Suprapubic skin (tissue), 4 donors: ENCODE results near the gene MYH10. TPM values are rescaled to one million over a fixed set of nuclear protein-coding genes. Genes with fewer than 3 reads are reported as not detected.

ENCODE experiments used
- DNase-seq, 2 donors: peaks; one replicate each; pipeline ENCODE4 v3.0.0-alpha.2; 2019; ENCODE audit warnings: low spot score in 2 of 2
- H3K27ac ChIP-seq: fragments of 200-600 bp; sonication (generic); one replicate; pipeline ENCODE4 v1.5.1; 2019
- H3K27me3 ChIP-seq: fragments of 200-600 bp; sonication (generic); one replicate; pipeline ENCODE4 v1.5.1; 2019
- H3K36me3 ChIP-seq: fragments of 200-600 bp; sonication (generic); one replicate; pipeline ENCODE4 v1.5.1; 2019
- H3K4me1 ChIP-seq: fragments of 200-600 bp; sonication (generic); one replicate; pipeline ENCODE4 v1.5.1; 2019
- H3K4me3 ChIP-seq: fragments of 200-600 bp; sonication (generic); one replicate; pipeline ENCODE4 v1.5.1; 2019; ENCODE audit warnings: mild to moderate bottlenecking
- H3K9me3 ChIP-seq: fragments of 200-600 bp; sonication (generic); one replicate; pipeline ENCODE4 v1.5.1; 2019
- CTCF ChIP-seq, 2 donors: fragments of 200-600 bp in 1 of 2; fragments of 450-650 bp in 1 of 2; sonication (generic) in 1 of 2; IDR thresholded peaks; one replicate each; pipeline ENCODE4 v1.5.1; 2016 to 2019; ENCODE audit warnings: antibody characterized with exemption in 2 of 2, mild to moderate bottlenecking in 1 of 2, moderate library complexity in 1 of 2
- EP300 ChIP-seq: sonication (generic); formaldehyde crosslinking; IDR thresholded peaks from one replicate; pipeline ENCODE4 v1.6.1; 2017; ENCODE audit warnings: antibody characterized with exemption
- POLR2A ChIP-seq, 2 donors: fragments of 450-650 bp; IDR thresholded peaks; one replicate each; pipeline ENCODE4 v1.6.1; 2017; ENCODE audit warnings: antibody characterized with exemption in 2 of 2, mild to moderate bottlenecking in 2 of 2, moderate library complexity in 2 of 2
- POLR2AphosphoS5 ChIP-seq, 3 donors: sonication (generic); formaldehyde crosslinking; IDR thresholded peaks; one replicate each; pipeline ENCODE4 v1.6.1; 2017; ENCODE audit warnings: antibody characterized with exemption in 3 of 3
- WGBS: methylation state at CpG from one replicate; pipeline ENCODE4 v1.1.5; 2018; 5-methylcytosine and 5-hydroxymethylcytosine counted together
- total RNA-seq, 4 donors: library from RNA; depleted of rRNA; stranded (reverse); fragments of >200 nt; gene quantifications; one replicate each; pipeline ENCODE4 v1.1.0, GENCODE V29; 2016

The MYH10 gene
- total RNA-seq, 4 donors from 2014 or later, result 9.5 to 18.3 (median 13.2) TPM

- Histone ChIP-seq H3K36me3 (no peaks in the 10 kb centered on the region), H3K4me1 (no peaks in the 10 kb centered on the region), H3K27me3 (no peaks in the 10 kb centered on the region), H3K4me3 (no peak overlapping the region), H3K27ac (no peak overlapping the region), H3K9me3 (no peaks in the 10 kb centered on the region)
- DNase-seq, result no peak
- TF ChIP-seq CTCF (IDR thresholded peaks at IDR 0.05) (no peak), POLR2AphosphoS5 (IDR thresholded peaks at IDR 0.05) (no peak), POLR2A (IDR thresholded peaks at IDR 0.05) (no peak), EP300 (no peak)
- 96% methylated on average over 4 of the region's 4 CpGs for WGBS
These were observed 26.2 kb upstream of the MYH10 start for GRCh38 chr17:8656693-8657092.

- Histone ChIP-seq H3K27ac (no peak overlapping the region), H3K36me3 (no peaks in the 10 kb centered on the region), H3K4me3 (no peak overlapping the region), H3K9me3 (no peaks in the 10 kb centered on the region), H3K4me1 (no peaks in the 10 kb centered on the region), H3K27me3 (no peaks in the 10 kb centered on the region)
- no peak for DNase-seq
- 89% methylated on average over 4 of the region's 4 CpGs for WGBS
- no peak for TF ChIP-seq POLR2AphosphoS5 (IDR thresholded peaks at IDR 0.05)
- no peak for TF ChIP-seq CTCF (IDR thresholded peaks at IDR 0.05)
- TF ChIP-seq POLR2A (IDR thresholded peaks at IDR 0.05), result no peak
- TF ChIP-seq EP300, result no peak
These were observed 24.3 kb upstream of the MYH10 start for GRCh38 chr17:8654822-8655221.

- H3K36me3 ChIP-seq, result no peaks in the 10 kb centered on the region
- DNase-seq, result no peak
- no peak overlapping the region for H3K27ac ChIP-seq
- H3K4me3 ChIP-seq, result no peak overlapping the region
- 60% methylated on average over 4 of the region's 4 CpGs for WGBS
- no peak for TF ChIP-seq CTCF (IDR thresholded peaks at IDR 0.05)
- no peaks in the 10 kb centered on the region for H3K9me3 ChIP-seq
- H3K4me1 ChIP-seq, result no peaks in the 10 kb centered on the region
- no peaks in the 10 kb centered on the region for H3K27me3 ChIP-seq
These were observed 20.5 kb upstream of the MYH10 start for GRCh38 chr17:8651013-8651412.

- H3K4me1 ChIP-seq, result no peaks in the 10 kb centered on the region
- H3K9me3 ChIP-seq, result no peaks in the 10 kb centered on the region
- 100% methylated on average over 1 of the region's 1 CpG for WGBS
- no peak for DNase-seq
- no peaks in the 10 kb centered on the region for H3K27me3 ChIP-seq
- H3K36me3 ChIP-seq, result no peaks in the 10 kb centered on the region
- no peak overlapping the region for H3K27ac ChIP-seq
- TF ChIP-seq POLR2A (IDR thresholded peaks at IDR 0.05) (no peak), EP300 (no peak), CTCF (IDR thresholded peaks at IDR 0.05) (no peak), POLR2AphosphoS5 (IDR thresholded peaks at IDR 0.05) (no peak)
- no peak overlapping the region for H3K4me3 ChIP-seq
These were observed 19.6 kb upstream of the MYH10 start for GRCh38 chr17:8650119-8650499.

GRCh38 chr17:8649157-8650118 lies 18.9 kb upstream of the MYH10 start:
- DNase-seq, result no peak

More at GRCh38 chr17:8649157-8650118, 18.9 kb upstream of the MYH10 start:
- no peaks in the 10 kb centered on the region for H3K4me1 ChIP-seq
- H3K27me3 ChIP-seq, result no peaks in the 10 kb centered on the region
- no peak for TF ChIP-seq CTCF (IDR thresholded peaks at IDR 0.05)
- peak in 1 of 3 donors; percentile 29 for TF ChIP-seq POLR2AphosphoS5 (IDR thresholded peaks at IDR 0.05)
- TF ChIP-seq POLR2A (IDR thresholded peaks at IDR 0.05), result no peak
- TF ChIP-seq EP300, result no peak
- H3K36me3 ChIP-seq, result no peaks in the 10 kb centered on the region
- no peak overlapping the region for H3K4me3 ChIP-seq
- H3K9me3 ChIP-seq, result no peaks in the 10 kb centered on the region
- WGBS, result 67% methylated on average over 17 of the region's 17 CpGs
- H3K27ac ChIP-seq, result no peak overlapping the region
